DND-41 (cell line): ENCODE results near the gene SEMA6B.
A peak's percentile ranks its signal among the peaks of the same experiment; 100 is the strongest.

Experiments
- ATAC-seq: fragments of 200-7000 bp; cut with Tn5 transposase; 3 replicates; pipeline ENCODE4 v1.9.1; 2021; ENCODE audit warnings: low read depth; ENCODE audit not compliant: insufficient read depth
- DNase-seq: peaks from one replicate; pipeline ENCODE4 v3.0.0-alpha.2; 2020
- H2AFZ ChIP-seq: 2 replicates; pipeline ENCODE4 v1.6.0; 2012; ENCODE audit warnings: low read depth, low read length
- H3K27ac ChIP-seq: 2 replicates; pipeline ENCODE4 v1.5.1; 2012; ENCODE audit warnings: low read length, inconsistent platforms
- H3K27me3 ChIP-seq: fragments of 200-600 bp; sonication (generic); 2 replicates; pipeline ENCODE4 v1.6.0; 2012; ENCODE audit warnings: low read length, mild to moderate bottlenecking, inconsistent platforms; ENCODE audit not compliant: insufficient read depth, poor library complexity
- H3K36me3 ChIP-seq: 2 replicates; pipeline ENCODE4 v1.5.1; 2012; ENCODE audit warnings: low read length, inconsistent platforms; ENCODE audit not compliant: insufficient read depth
- H3K4me1 ChIP-seq: 2 replicates; pipeline ENCODE4 v1.5.1; 2012; ENCODE audit warnings: mild to moderate bottlenecking, low read length; ENCODE audit not compliant: insufficient read depth
- H3K4me2 ChIP-seq: 2 replicates; pipeline ENCODE4 v1.6.0; 2012; ENCODE audit warnings: mild to moderate bottlenecking, moderate library complexity, low read length, inconsistent platforms; ENCODE audit not compliant: insufficient read depth
- H3K4me3 ChIP-seq, 2 experiments: fragments of 200-600 bp in 1 of 2; shearing (Covaris generic) in 1 of 2; 2 replicates each; pipeline ENCODE4 v1.5.1; 2012 to 2016; ENCODE audit warnings: inconsistent platforms in 2 of 2, low read length in 2 of 2, mild to moderate bottlenecking in 2 of 2, low read depth in 1 of 2, moderate library complexity in 1 of 2
- H3K79me2 ChIP-seq: 2 replicates; pipeline ENCODE4 v1.6.0; 2012; ENCODE audit warnings: low read length, inconsistent platforms; ENCODE audit not compliant: insufficient read depth
- H3K9ac ChIP-seq: 2 replicates; pipeline ENCODE4 v1.6.0; 2012; ENCODE audit warnings: low read depth, mild to moderate bottlenecking, inconsistent platforms, low read length, moderate library complexity
- H3K9me3 ChIP-seq: 2 replicates; pipeline ENCODE4 v1.5.1; 2012; ENCODE audit warnings: low read length, moderate library complexity, mild to moderate bottlenecking, inconsistent platforms; ENCODE audit not compliant: insufficient read depth, severe bottlenecking
- H4K20me1 ChIP-seq: 2 replicates; pipeline ENCODE4 v1.6.0; 2012; ENCODE audit warnings: low read length; ENCODE audit not compliant: insufficient read depth
- CTCF ChIP-seq: IDR thresholded peaks from 2 replicates; pipeline ENCODE4 v1.5.1; 2012; ENCODE audit warnings: borderline replicate concordance, low read length, moderate library complexity, mild to moderate bottlenecking; ENCODE audit not compliant: poor library complexity, severe bottlenecking; ENCODE audit errors: extremely low read depth
- EZH2 ChIP-seq: IDR thresholded peaks from 3 replicates; pipeline ENCODE4 v1.6.1; 2012; ENCODE audit warnings: borderline replicate concordance, low read depth, mild to moderate bottlenecking, moderate library complexity, low read length, inconsistent platforms; ENCODE audit not compliant: severe bottlenecking

SEMA6B gene

GRCh38 chr19:4581666-4582553 is 22.4 kb upstream of the SEMA6B start:
- DNase-seq, result peak; percentile 58
- Histone ChIP-seq H3K27ac (no peak overlapping the region), H2AFZ (no peak overlapping the region)

GRCh38 chr19:4580961-4581665 is 21.6 kb upstream of the SEMA6B start:
- no peaks in the 10 kb centered on the region for H3K9me3 ChIP-seq
- H3K9ac ChIP-seq, result peak overlapping the region; percentile 24; the same call in 1 of the 2 replicates
- H4K20me1 ChIP-seq, result peaks cover 4% of the 10 kb centered on the region; the same call in 1 of the 2 replicates
- H3K27ac ChIP-seq, result no peak overlapping the region
- H3K79me2 ChIP-seq, result no peaks in the 10 kb centered on the region
- peak overlapping the region in 1 of 2 experiments; percentile 44; a peak in 2 of 4 replicates for H3K4me3 ChIP-seq
- DNase-seq, result no peak
- peaks cover 40% of the 10 kb centered on the region for H3K27me3 ChIP-seq
- peak overlapping the region; percentile 60 for H3K4me2 ChIP-seq
- H3K4me1 ChIP-seq, result peaks cover 10% of the 10 kb centered on the region
- ATAC-seq, result peak; percentile 49; the same call in 2 of the 3 replicates
- no peaks in the 10 kb centered on the region for H3K36me3 ChIP-seq
- H2AFZ ChIP-seq, result no peak overlapping the region
- no peak for TF ChIP-seq CTCF
- peak; percentile 29 for TF ChIP-seq EZH2

More at GRCh38 chr19:4581666-4582553, 22.4 kb upstream of the SEMA6B start:
- peaks cover 4% of the 10 kb centered on the region; the same call in 1 of the 2 replicates for H4K20me1 ChIP-seq
- peak; percentile 44; the same call in 2 of the 3 replicates for ATAC-seq
- no peaks in the 10 kb centered on the region for H3K9me3 ChIP-seq
- peaks cover 10% of the 10 kb centered on the region for H3K4me1 ChIP-seq
- H3K79me2 ChIP-seq, result no peaks in the 10 kb centered on the region
- peak overlapping the region; percentile 60; the same call in 1 of the 2 replicates for H3K4me2 ChIP-seq
- no peaks in the 10 kb centered on the region for H3K36me3 ChIP-seq
- H3K4me3 ChIP-seq, result peak overlapping the region in 1 of 2 experiments; percentile 44; a peak in 1 of 4 replicates
- TF ChIP-seq CTCF (no peak), EZH2 (peak; percentile 53)
- H3K9ac ChIP-seq, result no peak overlapping the region
- H3K27me3 ChIP-seq, result peaks cover 40% of the 10 kb centered on the region

- ATAC-seq (no peak), DNase-seq (no peak)
- peaks cover 44% of the 10 kb centered on the region for H3K27me3 ChIP-seq
- no peaks in the 10 kb centered on the region for H3K79me2 ChIP-seq
- H3K4me1 ChIP-seq, result peaks cover 10% of the 10 kb centered on the region
- peaks cover 4% of the 10 kb centered on the region; the same call in 1 of the 2 replicates for H4K20me1 ChIP-seq
- H3K9ac ChIP-seq, result no peak overlapping the region
- H3K36me3 ChIP-seq, result no peaks in the 10 kb centered on the region
- no peak overlapping the region for H2AFZ ChIP-seq
- H3K4me2 ChIP-seq, result 0 out of 2 replicates have a peak overlapping the region, but pooled peaks have one; percentile 60
- H3K27ac ChIP-seq, result no peak overlapping the region
- TF ChIP-seq EZH2 (no peak), CTCF (no peak)
- no peaks in the 10 kb centered on the region for H3K9me3 ChIP-seq
- H3K4me3 ChIP-seq, result no peak overlapping the region
These were observed 20.8 kb upstream of the SEMA6B start for GRCh38 chr19:4580021-4580901.
